ENCODE data around the gene SPDYE4. TPM values are rescaled to one million over a fixed set of nuclear protein-coding genes. Genes with fewer than 3 reads are reported as not detected.
A peak's percentile ranks its signal among the peaks of the same experiment; 100 is the strongest.

SPDYE4 gene
- total RNA-seq, 2 donors from 2014 or later = not detected

DNA sequence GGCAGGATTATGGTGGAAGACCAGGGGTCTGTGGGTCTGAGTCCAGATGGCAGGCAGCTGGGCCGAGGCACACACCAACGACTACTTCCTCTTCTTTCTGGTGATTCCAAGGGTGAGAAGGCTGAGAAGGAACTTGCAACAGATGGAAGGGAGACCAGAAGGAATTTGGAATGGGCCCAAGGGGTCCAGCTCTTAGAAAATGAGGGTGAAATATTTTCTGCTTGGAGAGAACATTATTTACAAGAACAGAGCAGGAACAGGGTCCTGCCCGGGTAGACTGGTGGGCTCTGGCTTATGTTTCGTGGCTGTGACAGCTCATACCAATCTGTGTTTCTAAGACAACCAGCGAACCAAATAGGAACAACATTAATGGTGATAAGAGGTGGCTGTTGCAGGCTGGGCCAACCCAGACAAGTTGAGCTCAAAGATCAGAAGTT is 50.3 kb downstream of the SPDYE4 start:
- TF ChIP-seq, protein P1, sequence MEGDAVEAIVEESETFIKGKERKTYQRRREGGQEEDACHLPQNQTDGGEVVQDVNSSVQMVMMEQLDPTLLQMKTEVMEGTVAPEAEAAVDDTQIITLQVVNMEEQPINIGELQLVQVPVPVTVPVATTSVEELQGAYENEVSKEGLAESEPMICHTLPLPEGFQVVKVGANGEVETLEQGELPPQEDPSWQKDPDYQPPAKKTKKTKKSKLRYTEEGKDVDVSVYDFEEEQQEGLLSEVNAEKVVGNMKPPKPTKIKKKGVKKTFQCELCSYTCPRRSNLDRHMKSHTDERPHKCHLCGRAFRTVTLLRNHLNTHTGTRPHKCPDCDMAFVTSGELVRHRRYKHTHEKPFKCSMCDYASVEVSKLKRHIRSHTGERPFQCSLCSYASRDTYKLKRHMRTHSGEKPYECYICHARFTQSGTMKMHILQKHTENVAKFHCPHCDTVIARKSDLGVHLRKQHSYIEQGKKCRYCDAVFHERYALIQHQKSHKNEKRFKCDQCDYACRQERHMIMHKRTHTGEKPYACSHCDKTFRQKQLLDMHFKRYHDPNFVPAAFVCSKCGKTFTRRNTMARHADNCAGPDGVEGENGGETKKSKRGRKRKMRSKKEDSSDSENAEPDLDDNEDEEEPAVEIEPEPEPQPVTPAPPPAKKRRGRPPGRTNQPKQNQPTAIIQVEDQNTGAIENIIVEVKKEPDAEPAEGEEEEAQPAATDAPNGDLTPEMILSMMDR (IDR thresholded peaks at IDR 0.05) = no peak
- Histone ChIP-seq H3K4me1 (ENCODE audit: control insufficient read depth in 1 of 2, low read depth in 2 of 2) (peaks cover 18 to 58% of the 10 kb centered on the region in 2 donors), H3K4me3 (no peak overlapping the region), H3K27me3 (replicated peaks; ENCODE audit: insufficient read depth) (no peaks in the 10 kb centered on the region), H3K9me3 (no peaks in the 10 kb centered on the region), H3K36me3 (no peaks in the 10 kb centered on the region), H3K27ac (peak overlapping the region; percentile 92 to 95)
- ATAC-seq (ENCODE audit: insufficient number of reproducible peaks, low FRiP score, low read depth) (peak; percentile 64), DNase-seq (ENCODE audit: low spot score) (peak; percentile 15)

DNA sequence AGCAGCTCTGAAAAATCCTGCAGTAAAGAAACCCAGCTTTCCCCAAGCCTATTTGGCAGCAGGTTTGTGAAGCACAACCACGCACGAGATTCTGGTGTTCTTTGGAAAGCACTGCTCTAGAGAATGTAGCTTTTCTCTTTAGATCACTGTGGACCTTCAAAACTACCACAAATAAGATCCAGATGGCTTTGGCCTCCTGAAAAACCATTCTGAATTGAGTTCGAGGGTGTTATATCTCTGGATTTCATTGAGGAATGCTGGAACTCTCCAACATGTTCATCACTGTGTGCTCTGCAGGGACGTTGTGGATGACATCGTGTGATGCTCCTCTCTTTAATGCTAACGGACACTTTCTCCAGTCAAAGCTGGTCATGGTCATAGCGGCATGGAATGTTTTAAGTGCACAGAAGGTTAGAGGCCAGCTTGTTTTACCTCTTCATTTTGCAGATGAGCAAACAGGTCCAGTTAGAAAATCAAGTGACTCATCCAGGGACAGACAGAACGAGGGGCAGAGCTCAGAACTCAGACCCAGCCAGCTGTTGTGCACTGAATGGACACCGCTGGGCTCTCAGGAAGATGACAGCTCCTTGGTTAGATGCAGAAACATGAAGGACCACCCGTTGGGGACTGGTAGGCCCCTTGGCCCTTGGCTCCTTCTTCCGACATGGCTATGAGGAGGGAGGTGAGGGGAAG is 50.9 kb downstream of the SPDYE4 start:
- Histone ChIP-seq H3K9me3 (no peaks in the 10 kb centered on the region), H3K4me1 (ENCODE audit: control insufficient read depth in 1 of 2, low read depth in 2 of 2) (peaks cover 18 to 63% of the 10 kb centered on the region in 2 donors), H3K36me3 (no peaks in the 10 kb centered on the region), H3K27ac (peak overlapping the region; percentile 92 to 95), H3K4me3 (peak overlapping the region; percentile 13), H3K27me3 (replicated peaks; ENCODE audit: insufficient read depth) (no peaks in the 10 kb centered on the region)
- TF ChIP-seq, protein P1 (IDR thresholded peaks at IDR 0.05) = no peak
- no peak for ATAC-seq (ENCODE audit: insufficient number of reproducible peaks, low FRiP score, low read depth)
- no peak for DNase-seq (ENCODE audit: low spot score)

DNA sequence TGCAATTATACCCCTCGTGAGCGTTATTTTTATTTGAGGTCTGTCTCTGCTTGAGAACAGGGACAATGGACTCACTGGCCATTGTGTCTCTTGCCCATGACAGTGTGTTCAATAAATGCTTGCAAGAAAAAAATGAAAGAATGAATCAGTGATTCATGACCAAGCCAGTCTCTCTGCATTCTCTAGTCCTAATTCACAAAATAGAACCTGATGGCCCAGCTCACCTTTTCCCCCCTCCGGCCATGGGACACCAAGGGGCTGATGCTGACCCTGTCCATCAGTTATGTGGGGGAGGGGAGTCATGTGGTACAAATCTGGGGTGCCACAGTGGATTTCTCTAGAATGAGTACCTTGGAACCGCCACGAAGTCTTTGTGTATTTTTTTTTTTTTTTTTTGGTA is 51.9 kb downstream of the SPDYE4 start:
- no peaks in the 10 kb centered on the region for H3K36me3 ChIP-seq
- H3K27ac ChIP-seq = peak overlapping the region; percentile 92 to 95
- H3K4me1 ChIP-seq (ENCODE audit: control insufficient read depth in 1 of 2, low read depth in 2 of 2) = peaks cover 18 to 68% of the 10 kb centered on the region in 2 donors
- H3K4me3 ChIP-seq = no peak overlapping the region
- no peak for DNase-seq (ENCODE audit: low spot score)
- H3K9me3 ChIP-seq = no peaks in the 10 kb centered on the region
- no peak for ATAC-seq (ENCODE audit: insufficient number of reproducible peaks, low FRiP score, low read depth)
- H3K27me3 ChIP-seq (replicated peaks; ENCODE audit: insufficient read depth) = no peaks in the 10 kb centered on the region
- TF ChIP-seq, protein P1 (IDR thresholded peaks at IDR 0.05) = no peak

DNA sequence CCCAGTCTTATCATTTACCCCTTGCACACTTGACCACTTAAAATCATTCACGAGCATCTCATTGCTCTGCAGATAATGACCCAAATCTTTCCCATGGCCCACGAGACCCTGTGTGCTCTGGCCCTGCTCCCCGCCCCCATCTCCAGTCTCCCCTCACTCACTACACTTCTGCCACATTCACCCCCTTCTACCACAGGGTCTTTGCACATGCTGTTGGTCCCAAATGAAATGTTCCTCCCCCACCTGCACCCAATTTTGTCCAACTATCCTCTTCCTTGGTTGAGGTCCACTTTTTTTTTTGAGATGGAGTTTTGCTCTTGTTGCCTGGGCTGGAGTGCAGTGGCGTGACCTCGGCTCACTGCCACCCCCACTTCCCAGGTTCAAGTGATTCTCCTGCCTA is 52.9 kb downstream of the SPDYE4 start:
- no peak for DNase-seq (ENCODE audit: low spot score)
- TF ChIP-seq, protein P1 (IDR thresholded peaks at IDR 0.05) = no peak
- H3K4me1 ChIP-seq (ENCODE audit: control insufficient read depth in 1 of 2, low read depth in 2 of 2) = peaks cover 18 to 61% of the 10 kb centered on the region in 2 donors
- no peak overlapping the region for H3K4me3 ChIP-seq
- no peaks in the 10 kb centered on the region for H3K36me3 ChIP-seq
- H3K27ac ChIP-seq = peak overlapping the region in 1 of 2 donors; percentile 92
- no peak for ATAC-seq (ENCODE audit: insufficient number of reproducible peaks, low FRiP score, low read depth)
- no peaks in the 10 kb centered on the region for H3K9me3 ChIP-seq
- H3K27me3 ChIP-seq (replicated peaks; ENCODE audit: insufficient read depth) = no peaks in the 10 kb centered on the region

DNA sequence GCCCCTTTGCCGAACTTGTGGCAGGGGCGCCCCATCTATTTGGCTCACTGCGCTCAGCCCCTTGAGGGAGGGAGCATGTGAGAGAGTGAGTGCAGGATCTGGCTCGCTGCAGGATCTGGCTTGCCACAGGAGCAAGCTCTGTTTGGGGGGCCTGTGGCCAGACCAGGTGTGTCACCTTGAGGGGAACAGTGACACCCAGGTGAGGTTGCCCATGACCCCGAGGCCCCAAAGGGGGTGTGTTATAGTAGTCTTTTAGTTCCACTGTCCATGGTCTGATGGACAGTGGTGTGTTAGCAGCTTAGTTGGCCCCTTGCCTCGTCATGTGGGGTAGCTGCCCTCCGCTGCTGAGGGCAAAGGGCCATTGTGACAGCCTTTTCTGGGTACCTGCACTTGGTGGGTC is 55.3 kb downstream of the SPDYE4 start:
- TF ChIP-seq, protein P1 (IDR thresholded peaks at IDR 0.05) = no peak
- ATAC-seq (ENCODE audit: insufficient number of reproducible peaks, low FRiP score, low read depth) (no peak), DNase-seq (ENCODE audit: low spot score) (no peak)
- H3K27me3 ChIP-seq (replicated peaks; ENCODE audit: insufficient read depth) = no peaks in the 10 kb centered on the region
- H3K9me3 ChIP-seq = no peaks in the 10 kb centered on the region
- H3K4me1 ChIP-seq (ENCODE audit: control insufficient read depth in 1 of 2, low read depth in 2 of 2) = peaks cover 28 to 54% of the 10 kb centered on the region in 2 donors
- no peaks in the 10 kb centered on the region for H3K36me3 ChIP-seq
- H3K27ac ChIP-seq = no peak overlapping the region
- H3K4me3 ChIP-seq = no peak overlapping the region
